Kidney epithelial cell (primary cell): ENCODE data around the gene GOLGA6A. TPM values are rescaled to one million over a fixed set of nuclear protein-coding genes. Genes with fewer than 3 reads are reported as not detected.
"Not testable (repeated sequence)": the region's sequence is repeated elsewhere in the genome, so short reads cannot be mapped to it uniquely, and the experiment has no call there.

Experiments used
- DNase-seq: peaks from one replicate; pipeline ENCODE4 v3.0.0-alpha.2; 2010; ENCODE audit warnings: low read depth
- H3K27me3 ChIP-seq: 2 replicates; pipeline ENCODE4 v1.6.0; 2011; ENCODE audit warnings: low read length; ENCODE audit not compliant: control insufficient read depth, insufficient read depth
- H3K36me3 ChIP-seq: 2 replicates; pipeline ENCODE4 v1.5.1; 2011; ENCODE audit warnings: low read length; ENCODE audit not compliant: control insufficient read depth, insufficient read depth
- H3K4me3 ChIP-seq: 2 replicates; pipeline ENCODE4 v1.5.1; 2011; ENCODE audit warnings: low read depth, mild to moderate bottlenecking, control low read depth, low read length
- CTCF ChIP-seq: IDR thresholded peaks from 2 replicates; pipeline ENCODE4 v1.5.1; 2011; ENCODE audit warnings: mild to moderate bottlenecking, moderate library complexity, low read length, control low read depth, inconsistent platforms; ENCODE audit not compliant: insufficient read depth, poor library complexity, severe bottlenecking
- total RNA-seq: library from RNA; depleted of rRNA; stranded (reverse); fragments of >200 nt; gene quantifications from 2 replicates; pipeline ENCODE4 v1.2.3, GENCODE V29; 2015

The GOLGA6A gene
- total RNA-seq, 1 donor from 2014 or later = not detected

- no peak for DNase-seq
- no peak for TF ChIP-seq CTCF
- Histone ChIP-seq H3K36me3 (no peaks in the 10 kb centered on the region), H3K27me3 (no peaks in the 10 kb centered on the region), H3K4me3 (no peak overlapping the region)
These were observed 27.4 kb upstream of the GOLGA6A start for GRCh38 chr15:74109713-74110112.

- H3K27me3 ChIP-seq, DNase-seq, H3K36me3 ChIP-seq, H3K4me3 ChIP-seq: not testable (repeated sequence)
- peak; percentile 23 for TF ChIP-seq CTCF
These were observed 26.3 kb upstream of the GOLGA6A start for GRCh38 chr15:74108611-74109010.

GRCh38 chr15:74108111-74108510, 25.8 kb upstream of the GOLGA6A start:
- Histone ChIP-seq H3K27me3 (no peaks in the 10 kb centered on the region), H3K36me3 (no peaks in the 10 kb centered on the region), H3K4me3 (no peak overlapping the region)
- DNase-seq = no peak
- TF ChIP-seq CTCF = no peak

- DNase-seq = peak; percentile 47
- not testable (repeated sequence) for H3K36me3 ChIP-seq, H3K27me3 ChIP-seq
- H3K4me3 ChIP-seq = peak overlapping the region; percentile 35
These were observed 17.8 kb upstream of the GOLGA6A start for GRCh38 chr15:74099963-74100733.

GRCh38 chr15:74096753-74097474, 14.6 kb upstream of the GOLGA6A start:
- not testable (repeated sequence) for DNase-seq, H3K27me3 ChIP-seq, H3K36me3 ChIP-seq, H3K4me3 ChIP-seq

- H3K36me3 ChIP-seq, H3K27me3 ChIP-seq, DNase-seq, H3K4me3 ChIP-seq: not testable (repeated sequence)
These were observed 13.3 kb upstream of the GOLGA6A start for GRCh38 chr15:74095610-74096009.

GRCh38 chr15:74094567-74094966, 12.2 kb upstream of the GOLGA6A start:
- H3K36me3 ChIP-seq, H3K4me3 ChIP-seq, H3K27me3 ChIP-seq, DNase-seq: not testable (repeated sequence)

- not testable (repeated sequence) for DNase-seq, H3K27me3 ChIP-seq, H3K4me3 ChIP-seq, H3K36me3 ChIP-seq
These were observed 6.6 kb downstream of the GOLGA6A start for GRCh38 chr15:74075781-74076180.

GRCh38 chr15:74072614-74073337, 9.6 kb downstream of the GOLGA6A start:
- DNase-seq, H3K27me3 ChIP-seq, H3K36me3 ChIP-seq, H3K4me3 ChIP-seq: not testable (repeated sequence)

GRCh38 chr15:74072132-74072531, 10.2 kb downstream of the GOLGA6A start:
- not testable (repeated sequence) for H3K27me3 ChIP-seq, H3K36me3 ChIP-seq, DNase-seq, H3K4me3 ChIP-seq

GRCh38 chr15:74071645-74072044, 10.7 kb downstream of the GOLGA6A start:
- not testable (repeated sequence) for H3K36me3 ChIP-seq, H3K4me3 ChIP-seq

More at GRCh38 chr15:74071645-74072044, 10.7 kb downstream of the GOLGA6A start:
- H3K27me3 ChIP-seq, DNase-seq: not testable (repeated sequence)
